ENCODE data around the gene B3GNT3.
A peak's percentile ranks its signal among the peaks of the same experiment; 100 is the strongest.
"Not testable (repeated sequence)": the region's sequence is repeated elsewhere in the genome, so short reads cannot be mapped to it uniquely, and the experiment has no call there.

B3GNT3 gene

DNA sequence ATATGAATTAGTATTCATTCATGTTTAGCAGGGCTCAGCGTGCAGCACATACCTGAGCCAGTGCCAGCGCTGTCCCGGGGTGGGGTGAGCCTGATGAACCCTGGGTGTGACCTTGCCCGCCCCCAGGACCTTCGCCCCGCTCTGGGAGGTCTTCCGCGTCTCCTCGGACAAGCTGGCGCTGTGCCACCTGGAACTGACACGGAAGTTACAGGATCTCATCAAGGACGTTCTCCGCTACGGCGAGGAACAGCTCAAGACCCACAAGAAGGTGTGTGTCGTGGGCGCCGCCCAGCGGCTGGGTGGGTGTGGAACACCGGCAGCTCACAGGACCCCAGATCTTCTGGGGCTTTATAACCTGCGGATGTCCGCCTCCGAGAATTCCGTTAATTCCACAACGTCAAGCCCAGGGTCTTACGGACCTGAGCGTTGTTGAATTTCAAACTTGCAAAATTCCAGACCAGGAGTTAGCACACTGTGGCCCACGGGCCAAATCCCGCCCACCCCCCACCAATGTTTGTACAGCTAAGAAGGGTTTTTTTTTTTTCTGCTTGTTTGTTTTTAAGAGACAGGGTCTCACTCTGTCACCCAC, 28.3 kb upstream of the B3GNT3 start:
- peak overlapping the region; percentile 28 for H3K4me3 ChIP-seq (ENCODE audit: control insufficient read depth, low read depth, low read length)
- TF ChIP-seq, protein P1, sequence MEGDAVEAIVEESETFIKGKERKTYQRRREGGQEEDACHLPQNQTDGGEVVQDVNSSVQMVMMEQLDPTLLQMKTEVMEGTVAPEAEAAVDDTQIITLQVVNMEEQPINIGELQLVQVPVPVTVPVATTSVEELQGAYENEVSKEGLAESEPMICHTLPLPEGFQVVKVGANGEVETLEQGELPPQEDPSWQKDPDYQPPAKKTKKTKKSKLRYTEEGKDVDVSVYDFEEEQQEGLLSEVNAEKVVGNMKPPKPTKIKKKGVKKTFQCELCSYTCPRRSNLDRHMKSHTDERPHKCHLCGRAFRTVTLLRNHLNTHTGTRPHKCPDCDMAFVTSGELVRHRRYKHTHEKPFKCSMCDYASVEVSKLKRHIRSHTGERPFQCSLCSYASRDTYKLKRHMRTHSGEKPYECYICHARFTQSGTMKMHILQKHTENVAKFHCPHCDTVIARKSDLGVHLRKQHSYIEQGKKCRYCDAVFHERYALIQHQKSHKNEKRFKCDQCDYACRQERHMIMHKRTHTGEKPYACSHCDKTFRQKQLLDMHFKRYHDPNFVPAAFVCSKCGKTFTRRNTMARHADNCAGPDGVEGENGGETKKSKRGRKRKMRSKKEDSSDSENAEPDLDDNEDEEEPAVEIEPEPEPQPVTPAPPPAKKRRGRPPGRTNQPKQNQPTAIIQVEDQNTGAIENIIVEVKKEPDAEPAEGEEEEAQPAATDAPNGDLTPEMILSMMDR (IDR thresholded peaks at IDR 0.05; ENCODE audit: control insufficient read depth, insufficient read depth, low read depth, low read length, missing control alignments) = peak; percentile 91
- DNase-seq (ENCODE audit: low read depth) = no peak

DNA sequence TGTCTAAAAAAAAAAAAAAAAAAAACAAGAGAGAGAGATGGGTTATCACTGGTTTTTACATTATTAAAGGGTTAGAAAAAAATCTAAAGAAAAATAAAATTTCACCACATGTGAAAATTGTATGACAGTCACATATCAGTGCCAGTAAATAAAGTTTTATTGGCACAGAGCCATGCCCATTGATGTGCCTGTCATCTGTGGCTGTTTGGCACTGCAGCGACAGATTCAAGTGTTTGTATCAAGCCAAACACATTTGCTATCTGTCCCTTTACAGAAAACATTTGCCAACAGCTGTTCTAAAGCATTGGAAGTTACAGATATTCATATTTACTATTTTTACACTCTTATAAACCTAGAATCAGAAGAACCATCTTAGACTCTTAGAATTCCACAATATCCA, 27.4 kb upstream of the B3GNT3 start:
- TF ChIP-seq, protein P1 (IDR thresholded peaks at IDR 0.05; ENCODE audit: control insufficient read depth, insufficient read depth, low read depth, low read length, missing control alignments) = no peak
- no peak for DNase-seq (ENCODE audit: low read depth)
- H3K4me3 ChIP-seq (ENCODE audit: control insufficient read depth, low read depth, low read length) = no peak overlapping the region

DNA sequence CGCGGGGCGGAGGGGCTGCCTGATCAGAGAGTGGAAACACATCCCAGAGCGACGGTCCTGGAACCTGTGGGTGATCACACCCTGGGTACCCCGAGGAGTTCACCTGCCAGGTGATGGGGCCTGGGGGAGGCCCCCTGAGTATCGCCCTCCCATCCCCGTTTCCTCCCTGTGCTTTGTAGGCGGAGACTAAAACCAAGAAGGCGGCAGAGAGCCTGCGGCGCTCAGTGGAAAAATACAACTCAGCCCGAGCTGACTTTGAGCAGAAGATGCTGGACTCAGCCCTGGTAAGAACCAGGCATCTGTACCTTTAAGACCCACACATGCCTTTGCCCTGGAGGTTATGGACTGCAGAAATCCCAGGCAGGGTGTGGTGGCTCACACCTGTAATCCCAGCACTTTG, 24.3 kb upstream of the B3GNT3 start:
- no peak for DNase-seq (ENCODE audit: low read depth)
- TF ChIP-seq, protein P1 (IDR thresholded peaks at IDR 0.05; ENCODE audit: control insufficient read depth, insufficient read depth, low read depth, low read length, missing control alignments) = no peak
- H3K4me3 ChIP-seq (ENCODE audit: control insufficient read depth, low read depth, low read length) = no peak overlapping the region

DNA sequence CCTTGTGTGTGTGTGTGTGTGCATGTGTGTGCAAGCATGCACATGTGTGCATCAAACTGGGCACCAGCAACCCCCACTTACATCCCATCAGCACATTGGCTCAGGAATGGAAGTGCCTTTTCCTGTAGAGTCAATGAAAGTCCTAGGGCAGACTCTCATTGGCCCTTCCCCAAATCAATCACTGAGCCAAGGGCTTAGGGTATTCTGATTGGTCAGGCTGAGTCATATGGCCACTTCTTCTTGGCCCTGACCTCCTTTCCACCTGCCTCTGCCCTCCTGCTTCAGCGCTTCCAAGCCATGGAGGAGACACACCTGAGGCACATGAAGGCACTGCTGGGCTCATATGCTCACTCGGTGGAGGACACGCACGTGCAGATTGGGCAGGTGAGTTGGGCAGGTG, 22.8 kb upstream of the B3GNT3 start:
- TF ChIP-seq, protein P1 (IDR thresholded peaks at IDR 0.05; ENCODE audit: control insufficient read depth, insufficient read depth, low read depth, low read length, missing control alignments) = no peak
- no peak overlapping the region for H3K4me3 ChIP-seq (ENCODE audit: control insufficient read depth, low read depth, low read length)
- DNase-seq (ENCODE audit: low read depth) = no peak

DNA sequence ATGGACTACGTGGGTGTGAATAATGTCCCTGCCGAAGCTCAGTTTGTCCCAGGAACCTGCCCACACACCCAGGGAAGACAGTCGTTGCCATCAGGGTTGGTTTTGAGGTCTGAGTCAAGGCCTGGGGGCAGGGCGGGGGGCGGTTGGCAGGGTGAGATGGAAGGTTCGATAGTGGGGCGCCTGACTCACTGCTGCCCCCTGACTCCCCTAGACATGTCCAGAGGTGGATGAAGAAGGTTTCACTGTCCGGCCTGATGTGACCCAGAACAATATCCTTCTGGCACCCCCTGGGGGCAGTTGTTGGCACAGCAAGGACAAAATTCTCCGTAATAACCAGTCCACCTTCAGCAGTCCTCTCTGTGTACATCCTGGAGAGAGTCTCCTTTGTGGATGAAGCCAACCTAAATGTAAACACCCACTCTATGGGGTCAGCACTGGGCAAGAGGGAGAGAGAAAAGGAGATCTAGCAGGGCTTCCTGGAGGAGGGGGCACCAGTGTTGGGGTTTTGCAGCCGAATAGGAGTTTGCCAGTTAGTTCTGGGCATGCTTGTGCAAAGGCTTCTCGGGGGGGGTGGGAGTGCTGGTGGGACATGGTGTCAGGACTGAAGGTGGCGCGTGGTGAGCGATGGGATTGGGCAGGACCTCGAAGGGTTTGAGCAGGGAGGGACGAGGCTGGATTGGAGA, 19.6 kb upstream of the B3GNT3 start:
- DNase-seq (ENCODE audit: low read depth) = no peak
- TF ChIP-seq, protein P1 (IDR thresholded peaks at IDR 0.05; ENCODE audit: control insufficient read depth, insufficient read depth, low read depth, low read length, missing control alignments) = peak; percentile 76
- H3K4me3 ChIP-seq (ENCODE audit: control insufficient read depth, low read depth, low read length) = no peak overlapping the region

DNA sequence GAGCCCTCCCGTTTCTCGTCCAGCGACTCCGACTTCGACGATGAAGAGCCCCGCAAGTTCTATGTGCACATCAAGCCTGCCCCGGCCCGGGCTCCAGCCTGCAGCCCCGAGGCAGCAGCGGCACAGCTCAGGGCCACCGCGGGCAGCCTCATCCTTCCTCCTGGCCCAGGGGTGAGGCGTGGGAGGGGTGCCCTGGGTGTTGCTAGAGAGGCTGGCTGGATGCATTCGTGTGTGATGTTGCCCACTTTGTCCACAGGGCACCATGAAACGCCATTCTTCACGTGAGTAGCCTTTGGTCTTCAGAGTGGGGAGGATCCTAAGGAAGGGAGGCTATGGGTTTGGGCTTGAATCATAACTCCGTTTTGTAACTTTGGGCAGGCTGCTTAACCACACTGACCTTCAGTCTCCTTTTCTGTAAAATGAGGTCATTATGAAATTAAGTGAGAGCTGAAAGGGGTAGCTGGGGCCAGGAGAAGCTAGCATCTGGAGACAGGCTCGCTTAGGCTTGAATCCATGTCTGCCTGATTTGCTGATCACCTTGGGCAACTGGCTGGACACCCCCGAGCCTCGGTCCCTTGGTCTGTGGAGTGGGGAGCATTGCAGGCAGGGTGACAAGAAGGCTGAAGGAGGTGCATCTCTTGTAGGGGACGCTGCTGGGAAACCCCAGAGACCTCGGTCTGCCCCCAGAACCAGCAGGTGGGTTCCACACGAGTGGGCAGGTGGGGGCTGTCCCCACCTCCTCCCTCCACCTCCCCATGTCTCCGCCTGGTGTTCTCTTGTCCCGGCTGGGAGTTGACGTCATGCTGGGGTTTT, 18.7 kb upstream of the B3GNT3 start:
- TF ChIP-seq, protein P1 (IDR thresholded peaks at IDR 0.05; ENCODE audit: control insufficient read depth, insufficient read depth, low read depth, low read length, missing control alignments) = no peak
- no peak for DNase-seq (ENCODE audit: low read depth)
- no peak overlapping the region for H3K4me3 ChIP-seq (ENCODE audit: control insufficient read depth, low read depth, low read length)

DNA sequence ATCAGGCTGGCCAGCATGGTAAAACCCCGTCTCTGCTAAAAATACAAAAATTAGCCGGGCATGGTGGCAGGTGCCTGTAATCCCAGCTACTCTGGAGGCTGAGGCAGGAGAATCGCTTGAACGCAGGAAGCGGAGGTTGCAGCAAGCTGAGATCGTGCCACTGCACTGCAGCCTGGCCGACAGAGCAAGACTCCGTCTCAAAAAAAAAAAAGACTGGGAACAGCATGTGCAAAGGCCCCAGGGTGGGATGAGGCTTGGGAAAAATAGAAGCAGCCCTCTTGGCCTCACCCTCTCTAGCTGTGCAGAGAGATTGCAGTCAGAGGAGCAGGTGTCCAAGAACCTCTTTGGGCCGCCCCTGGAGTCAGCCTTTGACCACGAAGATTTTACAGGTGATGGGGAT, 17.1 kb upstream of the B3GNT3 start:
- not testable (repeated sequence) for DNase-seq (ENCODE audit: low read depth); H3K4me3 ChIP-seq (ENCODE audit: control insufficient read depth, low read depth, low read length)

All from AG09309 (cell line).